ENCODE measurements around the gene SLAMF9. TPM values are rescaled to one million over a fixed set of nuclear protein-coding genes. Genes with fewer than 3 reads are reported as not detected.

Gene SLAMF9
- total and polyA plus RNA-seq, 2 donors (not counting 3 experiments of a cell fraction or from before 2014, with no cell fraction given) = not detected

DNA sequence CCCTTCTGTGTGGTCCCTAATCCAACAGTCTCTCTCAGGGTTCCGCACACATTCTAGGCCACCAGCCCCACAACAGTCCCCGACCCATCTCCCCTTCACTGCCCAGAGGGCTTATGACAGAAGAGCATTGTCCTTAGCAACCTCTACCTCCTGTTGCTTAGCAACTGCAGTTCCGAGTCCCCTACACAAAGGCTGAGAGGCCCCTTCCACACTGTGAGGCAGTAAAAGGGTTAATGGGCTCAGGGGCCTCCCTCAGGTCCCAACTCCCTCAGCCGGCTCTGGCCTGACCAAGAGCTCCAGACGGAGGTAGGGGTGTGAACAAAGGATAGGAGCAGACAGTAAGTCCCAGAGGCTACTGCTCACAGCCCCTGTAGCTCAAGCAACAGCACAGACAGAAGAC is 12.9 kb downstream of the SLAMF9 start:
- no peaks in the 10 kb centered on the region for H3K36me3 ChIP-seq (ENCODE audit: control insufficient read depth in 2 of 2, extremely low read depth in 1 of 2, insufficient read depth in 2 of 2, low read length in 2 of 2)
- H3K4me1 ChIP-seq (ENCODE audit: control insufficient read depth, extremely low read depth, insufficient read depth, low read length) = peaks cover 5% of the 10 kb centered on the region
- POLR2A ChIA-PET = no interaction called here
- intact Hi-C loops (cut with micrococcal nuclease) = no loop called here
- TF ChIP-seq, protein P1, sequence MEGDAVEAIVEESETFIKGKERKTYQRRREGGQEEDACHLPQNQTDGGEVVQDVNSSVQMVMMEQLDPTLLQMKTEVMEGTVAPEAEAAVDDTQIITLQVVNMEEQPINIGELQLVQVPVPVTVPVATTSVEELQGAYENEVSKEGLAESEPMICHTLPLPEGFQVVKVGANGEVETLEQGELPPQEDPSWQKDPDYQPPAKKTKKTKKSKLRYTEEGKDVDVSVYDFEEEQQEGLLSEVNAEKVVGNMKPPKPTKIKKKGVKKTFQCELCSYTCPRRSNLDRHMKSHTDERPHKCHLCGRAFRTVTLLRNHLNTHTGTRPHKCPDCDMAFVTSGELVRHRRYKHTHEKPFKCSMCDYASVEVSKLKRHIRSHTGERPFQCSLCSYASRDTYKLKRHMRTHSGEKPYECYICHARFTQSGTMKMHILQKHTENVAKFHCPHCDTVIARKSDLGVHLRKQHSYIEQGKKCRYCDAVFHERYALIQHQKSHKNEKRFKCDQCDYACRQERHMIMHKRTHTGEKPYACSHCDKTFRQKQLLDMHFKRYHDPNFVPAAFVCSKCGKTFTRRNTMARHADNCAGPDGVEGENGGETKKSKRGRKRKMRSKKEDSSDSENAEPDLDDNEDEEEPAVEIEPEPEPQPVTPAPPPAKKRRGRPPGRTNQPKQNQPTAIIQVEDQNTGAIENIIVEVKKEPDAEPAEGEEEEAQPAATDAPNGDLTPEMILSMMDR (IDR thresholded peaks at IDR 0.05; ENCODE audit: extremely low read depth in 1 of 2, insufficient read depth in 1 of 2, low read depth in 1 of 2, low read length in 2 of 2) = no peak
- no peak for TF ChIP-seq JUN (IDR thresholded peaks at IDR 0.05; ENCODE audit: borderline replicate concordance, insufficient read depth, insufficient read length, low read depth)
- no peak for TF ChIP-seq EZH2 (IDR thresholded peaks at IDR 0.05; ENCODE audit: borderline replicate concordance, low read depth, low read length, severe bottlenecking)
- no peak for TF ChIP-seq POLR2AphosphoS5 (IDR thresholded peaks at IDR 0.05; ENCODE audit: insufficient read depth, low read depth, low read length)
- no peak for TF ChIP-seq MYC (IDR thresholded peaks at IDR 0.05; ENCODE audit: low read depth, low read length)
- no peaks in the 10 kb centered on the region for H3K9me1 ChIP-seq (replicated peaks; ENCODE audit: control insufficient read depth, extremely low read depth, insufficient read depth, low read length)
- H3K27me3 ChIP-seq (ENCODE audit: control insufficient read depth in 2 of 2, insufficient read depth in 2 of 2, low read length in 2 of 2) = peaks cover 19 to 21% of the 10 kb centered on the region in 2 experiments
- no TSS peak for BruUV-seq (replicated peaks)
- DNase-seq (ENCODE audit: low read depth, low spot score) = no peak
- no peaks in the 10 kb centered on the region for H3K79me2 ChIP-seq (ENCODE audit: control insufficient read depth, insufficient read depth, low read length)
- no peaks in the 10 kb centered on the region for H3K9me3 ChIP-seq (replicated peaks; ENCODE audit: control insufficient read depth, insufficient read depth, low read length)
- dilution Hi-C loops (cut with MboI; ENCODE audit: extremely low pct_ligation_motif_present, low sequenced_read_pairs) = no loop called here
- no peaks in the 10 kb centered on the region for H4K20me1 ChIP-seq (replicated peaks; ENCODE audit: control insufficient read depth, extremely low read depth, insufficient read depth, low read length)
- no peak overlapping the region for H3K4me3 ChIP-seq (replicated peaks in 1 of 3; ENCODE audit: insufficient read depth in 1 of 3, low read depth in 1 of 3, low read length in 3 of 3)
- CTCF ChIA-PET = interaction anchor here (1.1 to 13.3 kb wide), 3 partner anchors 16 to 65 kb away, joined by 3 to 169 read pairs (median 4); partner anchors contain the start of gene TAGLN2
- no peak overlapping the region for H2AFZ ChIP-seq (ENCODE audit: low read depth, low read length)
- FAIRE-seq = no peak
- no peak overlapping the region for H3K4me2 ChIP-seq (ENCODE audit: insufficient read depth, low read length)
- no peak overlapping the region for H3K27ac ChIP-seq (ENCODE audit: insufficient read depth, low read depth, low read length)
- no peak overlapping the region for H3K9ac ChIP-seq (replicated peaks; ENCODE audit: extremely low read depth, insufficient read depth, low read length)

Measured in endothelial cell of umbilical vein (primary cell).